ENCODE measurements around the gene ATP1A4. TPM values are rescaled to one million over a fixed set of nuclear protein-coding genes. Genes with fewer than 3 reads are reported as not detected.
A peak's percentile ranks its signal among the peaks of the same experiment; 100 is the strongest.

ATP1A4 gene
- total and polyA plus RNA-seq, 9 of the 15 experiments (the other 6 are each of a cell fraction or from before 2014, with no cell fraction given), result 0.07 TPM; not detected in 8

- Histone ChIP-seq H3K4me3 (no peak overlapping the region), H3K4me1 (replicated peaks in 1 of 2; ENCODE audit: control insufficient read depth in 2 of 2, insufficient read depth in 2 of 2, low read length in 2 of 2) (peaks cover 9 to 13% of the 10 kb centered on the region in 2 experiments), H3K79me2 (ENCODE audit: control insufficient read depth, insufficient read depth, low read length) (peaks cover 6% of the 10 kb centered on the region; the same call in 2 of the 3 replicates), H3K27ac (ENCODE audit: extremely low read depth, low read depth, low read length) (no peak overlapping the region), H3K9me1 (ENCODE audit: control insufficient read depth, insufficient read depth, low read length) (no peaks in the 10 kb centered on the region), H4K20me1 (replicated peaks; ENCODE audit: control insufficient read depth, insufficient read depth, low read length) (peaks cover 5% of the 10 kb centered on the region; the same call in 1 of the 2 replicates), H3K9me3 (replicated peaks; ENCODE audit: control insufficient read depth, insufficient read depth, low read depth, low read length) (no peaks in the 10 kb centered on the region), H3K4me2 (ENCODE audit: insufficient read depth, low read length) (no peak overlapping the region), H3K36me3 (ENCODE audit: control insufficient read depth, insufficient read depth, low read length) (peaks cover 90% of the 10 kb centered on the region), H3K27me3 (ENCODE audit: control insufficient read depth in 2 of 2, insufficient read depth in 2 of 2, low read length in 2 of 2) (no peaks in the 10 kb centered on the region), H2AFZ (ENCODE audit: low read depth, low read length) (no peak overlapping the region), H3K9ac (ENCODE audit: insufficient read depth in 1 of 2, low read depth in 2 of 2, low read length in 2 of 2) (no peak overlapping the region)
- TF ChIP-seq DPF2 (IDR thresholded peaks at IDR 0.05), result no peak
- TF ChIP-seq RFX1 (IDR thresholded peaks at IDR 0.05), result peak; percentile 94
- TF ChIP-seq BMI1 (IDR thresholded peaks at IDR 0.05; ENCODE audit: low read length), result 0 out of 2 replicates have a peak, but pooled peaks have one; percentile 37
- BruUV-seq (replicated peaks), result no TSS peak
- POLR2A ChIA-PET, result interaction anchor here (0.7 to 1.0 kb wide), 5 partner anchors 9 to 356 kb away, joined by 3 to 5 read pairs (median 3); no protein-coding TSS in a partner anchor
- 87% methylated on average over 6 of the region's 10 CpGs for WGBS (ENCODE audit: insufficient coverage, low coverage, missing lambda C conversion rate)
- DNase-seq (ENCODE audit: extremely low read depth in 1 of 4, low spot score in 3 of 4) (peak in 2 of 4 experiments; percentile 68 to 69), ATAC-seq (no peak), FAIRE-seq (no peak)
- CTCF ChIA-PET (ENCODE audit: low intra/inter-chr PET ratio), result no interaction called here
- intact Hi-C loops (cut with micrococcal nuclease), result no loop called here
- in situ Hi-C loops (cut with MboI), result no loop called here
Measured at GRCh38 chr1:160211046-160211790, 59.8 kb downstream of the ATP1A4 start.

DNA sequence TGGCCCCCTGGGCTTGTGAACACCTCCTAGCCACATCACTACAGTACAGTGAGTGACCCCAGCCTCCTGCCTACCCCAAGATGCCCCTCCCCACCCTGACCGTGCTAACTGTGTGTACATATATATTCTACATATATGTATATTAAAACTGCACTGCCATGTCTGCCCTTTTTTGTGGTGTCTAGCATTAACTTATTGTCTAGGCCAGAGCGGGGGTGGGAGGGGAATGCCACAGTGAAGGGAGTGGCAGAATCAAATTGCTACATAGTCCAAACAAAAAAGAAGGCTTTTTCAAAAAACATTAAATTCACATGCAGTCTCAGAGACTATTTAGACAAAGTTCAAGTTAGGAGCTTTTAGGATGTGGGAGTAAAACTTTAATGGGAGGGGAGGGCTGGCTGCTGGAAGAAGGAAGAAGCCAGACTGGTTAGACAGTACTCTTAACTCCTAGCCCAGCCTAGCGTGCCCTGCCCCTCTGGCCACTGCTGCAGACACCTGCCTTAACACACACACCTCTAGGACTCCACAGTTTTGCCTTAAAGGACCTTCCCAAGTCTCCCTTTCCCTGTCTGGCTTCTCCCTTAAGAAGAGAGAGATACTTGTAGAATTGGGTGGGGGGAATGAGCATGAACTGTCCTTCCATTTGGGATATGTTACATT, 63.2 kb downstream of the ATP1A4 start:
- H3K4me1 ChIP-seq (replicated peaks in 1 of 2; ENCODE audit: control insufficient read depth in 2 of 2, insufficient read depth in 2 of 2, low read length in 2 of 2), result peaks cover 4 to 5% of the 10 kb centered on the region in 2 experiments; a peak in 2 of 5 replicates
- DNase-seq (ENCODE audit: extremely low read depth in 1 of 4, low spot score in 3 of 4) (no peak), ATAC-seq (no peak; the same call in 2 of the 3 replicates), FAIRE-seq (no peak)
- no peak overlapping the region for H3K9ac ChIP-seq (ENCODE audit: insufficient read depth in 1 of 2, low read depth in 2 of 2, low read length in 2 of 2)
- peaks cover 96% of the 10 kb centered on the region for H3K36me3 ChIP-seq (ENCODE audit: control insufficient read depth, insufficient read depth, low read length)
- H2AFZ ChIP-seq (ENCODE audit: low read depth, low read length), result no peak overlapping the region
- no peak overlapping the region for H3K4me3 ChIP-seq
- no peak for TF ChIP-seq SETDB1 (IDR thresholded peaks at IDR 0.05; ENCODE audit: low read length)
- 0 out of 2 replicates have a peak, but pooled peaks have one; percentile 10 for TF ChIP-seq POLR2AphosphoS5 (IDR thresholded peaks at IDR 0.05; ENCODE audit: control insufficient read depth, insufficient read depth, low read depth, low read length)
- no peaks in the 10 kb centered on the region for H3K9me1 ChIP-seq (ENCODE audit: control insufficient read depth, insufficient read depth, low read length)
- intact Hi-C loops (cut with micrococcal nuclease), result no loop called here
- BruUV-seq (replicated peaks), result TSS peak; percentile 29
- ChIA-PET POLR2A (interaction anchor here (1.2 kb wide), 1 partner anchor 9 kb away, joined by 3 read pairs; no protein-coding TSS in a partner anchor), CTCF (ENCODE audit: low intra/inter-chr PET ratio) (no interaction called here)
- no peak overlapping the region for H3K27ac ChIP-seq (ENCODE audit: extremely low read depth, low read depth, low read length)
- peaks cover 2% of the 10 kb centered on the region; the same call in 1 of the 2 replicates for H4K20me1 ChIP-seq (replicated peaks; ENCODE audit: control insufficient read depth, insufficient read depth, low read length)
- 84% methylated on average over 3 of the region's 3 CpGs for WGBS (ENCODE audit: insufficient coverage, low coverage, missing lambda C conversion rate)
- H3K4me2 ChIP-seq (ENCODE audit: insufficient read depth, low read length), result no peak overlapping the region
- in situ Hi-C loops (cut with MboI), result no loop called here
- no peaks in the 10 kb centered on the region for H3K79me2 ChIP-seq (ENCODE audit: control insufficient read depth, insufficient read depth, low read length)
- no peaks in the 10 kb centered on the region for H3K27me3 ChIP-seq (ENCODE audit: control insufficient read depth in 2 of 2, insufficient read depth in 2 of 2, low read length in 2 of 2)
- no peaks in the 10 kb centered on the region for H3K9me3 ChIP-seq (replicated peaks; ENCODE audit: control insufficient read depth, insufficient read depth, low read depth, low read length)

Measured in K562 (cell line).